Gastroesophageal sphincter (tissue), 3 donors: ENCODE measurements around the gene ZNF235.

Experiments
- POLR2AphosphoS5 ChIP-seq: sonication (generic); formaldehyde crosslinking; IDR thresholded peaks from one replicate; pipeline ENCODE4 v1.6.1; 2017; ENCODE audit warnings: antibody characterized with exemption
- TF ChIP-seq, protein P1 (sequence below), 4 experiments: fragments of 200-600 bp in 2 of 4; fragments of 450-650 bp in 2 of 4; sonication (generic) in 1 of 4; IDR thresholded peaks; one replicate each; pipeline ENCODE4 v1.5.1; 2017 to 2019; ENCODE audit warnings: antibody characterized with exemption in 4 of 4, mild to moderate bottlenecking in 2 of 4, moderate library complexity in 2 of 4

DNA sequence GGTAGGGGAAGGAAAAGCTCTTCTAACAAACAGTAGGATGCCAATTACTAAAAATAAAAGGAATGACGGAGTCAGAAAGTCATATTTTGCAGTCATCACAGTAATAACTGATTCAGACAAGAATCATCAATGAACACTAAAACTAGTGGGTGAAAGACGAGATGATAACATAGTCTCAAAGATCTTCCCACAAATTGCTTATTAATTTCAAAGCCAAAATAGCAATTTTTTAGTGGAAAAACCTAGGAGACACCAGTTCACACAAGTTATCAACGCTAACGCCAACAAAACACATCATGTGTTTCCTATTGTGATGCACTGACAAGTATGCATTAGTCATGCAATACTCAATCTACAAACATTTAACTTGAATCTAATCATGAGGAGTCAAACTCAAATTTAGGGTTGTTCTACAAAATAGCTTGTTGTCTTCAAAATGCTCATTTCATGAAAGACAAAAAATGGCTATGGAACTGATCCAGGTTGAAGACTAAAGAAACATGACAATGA, 26.6 kb downstream of the ZNF235 start:
- TF ChIP-seq POLR2AphosphoS5 = no peak
- TF ChIP-seq, protein P1, sequence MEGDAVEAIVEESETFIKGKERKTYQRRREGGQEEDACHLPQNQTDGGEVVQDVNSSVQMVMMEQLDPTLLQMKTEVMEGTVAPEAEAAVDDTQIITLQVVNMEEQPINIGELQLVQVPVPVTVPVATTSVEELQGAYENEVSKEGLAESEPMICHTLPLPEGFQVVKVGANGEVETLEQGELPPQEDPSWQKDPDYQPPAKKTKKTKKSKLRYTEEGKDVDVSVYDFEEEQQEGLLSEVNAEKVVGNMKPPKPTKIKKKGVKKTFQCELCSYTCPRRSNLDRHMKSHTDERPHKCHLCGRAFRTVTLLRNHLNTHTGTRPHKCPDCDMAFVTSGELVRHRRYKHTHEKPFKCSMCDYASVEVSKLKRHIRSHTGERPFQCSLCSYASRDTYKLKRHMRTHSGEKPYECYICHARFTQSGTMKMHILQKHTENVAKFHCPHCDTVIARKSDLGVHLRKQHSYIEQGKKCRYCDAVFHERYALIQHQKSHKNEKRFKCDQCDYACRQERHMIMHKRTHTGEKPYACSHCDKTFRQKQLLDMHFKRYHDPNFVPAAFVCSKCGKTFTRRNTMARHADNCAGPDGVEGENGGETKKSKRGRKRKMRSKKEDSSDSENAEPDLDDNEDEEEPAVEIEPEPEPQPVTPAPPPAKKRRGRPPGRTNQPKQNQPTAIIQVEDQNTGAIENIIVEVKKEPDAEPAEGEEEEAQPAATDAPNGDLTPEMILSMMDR (IDR thresholded peaks at IDR 0.05) = no peak
